Measurements from ENCODE around the gene TBC1D10A.

DNA sequence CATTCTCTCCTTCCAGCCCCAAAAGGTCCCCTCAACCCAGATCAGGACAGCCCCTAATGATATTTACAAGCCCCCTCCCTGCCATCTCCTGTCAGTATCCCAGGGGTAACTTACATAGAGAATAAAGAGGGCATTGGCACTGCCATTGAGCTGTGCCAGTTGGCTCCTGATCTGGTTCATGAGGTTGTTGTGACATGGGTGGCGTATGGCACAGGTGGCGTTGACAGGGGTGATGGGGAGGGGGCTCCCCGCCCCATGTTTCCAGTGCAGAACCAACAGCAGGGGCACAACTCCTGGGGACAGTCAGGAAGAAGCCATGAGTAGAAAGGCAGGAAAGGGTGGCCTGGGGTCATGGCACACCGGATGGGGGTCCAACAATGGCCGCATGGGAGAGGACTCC, 82.1 kb downstream of the TBC1D10A start:
- no peak for TF ChIP-seq POLR2A (IDR thresholded peaks at IDR 0.05)
- TF ChIP-seq, protein P1, sequence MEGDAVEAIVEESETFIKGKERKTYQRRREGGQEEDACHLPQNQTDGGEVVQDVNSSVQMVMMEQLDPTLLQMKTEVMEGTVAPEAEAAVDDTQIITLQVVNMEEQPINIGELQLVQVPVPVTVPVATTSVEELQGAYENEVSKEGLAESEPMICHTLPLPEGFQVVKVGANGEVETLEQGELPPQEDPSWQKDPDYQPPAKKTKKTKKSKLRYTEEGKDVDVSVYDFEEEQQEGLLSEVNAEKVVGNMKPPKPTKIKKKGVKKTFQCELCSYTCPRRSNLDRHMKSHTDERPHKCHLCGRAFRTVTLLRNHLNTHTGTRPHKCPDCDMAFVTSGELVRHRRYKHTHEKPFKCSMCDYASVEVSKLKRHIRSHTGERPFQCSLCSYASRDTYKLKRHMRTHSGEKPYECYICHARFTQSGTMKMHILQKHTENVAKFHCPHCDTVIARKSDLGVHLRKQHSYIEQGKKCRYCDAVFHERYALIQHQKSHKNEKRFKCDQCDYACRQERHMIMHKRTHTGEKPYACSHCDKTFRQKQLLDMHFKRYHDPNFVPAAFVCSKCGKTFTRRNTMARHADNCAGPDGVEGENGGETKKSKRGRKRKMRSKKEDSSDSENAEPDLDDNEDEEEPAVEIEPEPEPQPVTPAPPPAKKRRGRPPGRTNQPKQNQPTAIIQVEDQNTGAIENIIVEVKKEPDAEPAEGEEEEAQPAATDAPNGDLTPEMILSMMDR (IDR thresholded peaks at IDR 0.05): no peak
